ENCODE results near the gene PARP12.

Gene PARP12

GRCh38 chr7:140025814-140026433 is 36.8 kb downstream of the PARP12 start:
- TF ChIP-seq CTCF (IDR thresholded peaks at IDR 0.05; ENCODE audit: extremely low read depth, insufficient read depth, missing control alignments), result no peak
- DNase-seq (ENCODE audit: low spot score), result no peak
- in situ Hi-C loops (cut with MboI; ENCODE audit: low pct_unique_long_range_greater_than_20kb, low sequenced_read_pairs, unreplicated experiment), result no loop called here

DNA sequence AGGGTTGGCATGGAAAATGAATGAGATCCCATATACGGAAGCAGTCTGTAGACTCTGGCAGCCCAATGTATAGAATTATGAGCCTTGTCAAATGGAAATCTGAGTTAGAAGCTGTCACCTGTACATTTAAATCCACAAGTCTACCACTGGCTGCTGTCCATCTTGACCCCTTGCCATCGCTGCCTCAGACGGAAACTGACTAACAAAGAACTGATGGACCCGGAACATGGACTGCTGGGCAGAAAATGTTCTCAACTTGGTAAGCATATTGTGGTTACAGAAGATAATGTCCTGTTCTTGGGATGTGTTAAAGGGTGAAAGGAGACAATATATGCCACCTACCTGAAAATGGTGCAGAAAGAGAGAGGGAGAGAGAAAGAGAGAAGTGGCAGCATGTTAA is 37.5 kb downstream of the PARP12 start:
- no peak for DNase-seq (ENCODE audit: low spot score)
- no peak for TF ChIP-seq CTCF (IDR thresholded peaks at IDR 0.05; ENCODE audit: extremely low read depth, insufficient read depth, missing control alignments)
- in situ Hi-C loops (cut with MboI; ENCODE audit: low pct_unique_long_range_greater_than_20kb, low sequenced_read_pairs, unreplicated experiment), result no loop called here

GRCh38 chr7:140024585-140024984 is 38.2 kb downstream of the PARP12 start:
- DNase-seq (ENCODE audit: low spot score), result no peak
- in situ Hi-C loops (cut with MboI; ENCODE audit: low pct_unique_long_range_greater_than_20kb, low sequenced_read_pairs, unreplicated experiment), result no loop called here
- TF ChIP-seq CTCF (IDR thresholded peaks at IDR 0.05; ENCODE audit: extremely low read depth, insufficient read depth, missing control alignments), result no peak

DNA sequence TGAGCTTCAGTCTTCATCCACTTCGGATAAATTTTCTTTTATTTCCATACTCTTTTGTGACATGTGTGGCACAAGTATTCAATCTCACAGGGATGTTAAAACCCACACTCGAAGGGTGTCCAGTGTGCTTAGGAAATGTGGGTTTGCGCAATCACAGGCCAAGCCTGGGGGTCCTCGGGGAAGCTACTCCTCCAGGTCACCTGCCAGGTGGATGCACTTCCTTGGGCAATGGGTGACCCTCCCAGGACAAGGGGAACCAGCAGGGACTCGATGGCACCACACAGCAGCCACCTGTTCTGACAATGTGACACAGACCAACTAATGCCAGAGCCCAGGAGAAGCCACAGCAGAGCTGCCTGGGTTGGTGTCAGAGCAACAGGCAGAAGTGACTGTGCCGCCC is 39.0 kb downstream of the PARP12 start:
- DNase-seq (ENCODE audit: low spot score), result no peak
- in situ Hi-C loops (cut with MboI; ENCODE audit: low pct_unique_long_range_greater_than_20kb, low sequenced_read_pairs, unreplicated experiment), result no loop called here
- TF ChIP-seq CTCF (IDR thresholded peaks at IDR 0.05; ENCODE audit: extremely low read depth, insufficient read depth, missing control alignments), result no peak

DNA sequence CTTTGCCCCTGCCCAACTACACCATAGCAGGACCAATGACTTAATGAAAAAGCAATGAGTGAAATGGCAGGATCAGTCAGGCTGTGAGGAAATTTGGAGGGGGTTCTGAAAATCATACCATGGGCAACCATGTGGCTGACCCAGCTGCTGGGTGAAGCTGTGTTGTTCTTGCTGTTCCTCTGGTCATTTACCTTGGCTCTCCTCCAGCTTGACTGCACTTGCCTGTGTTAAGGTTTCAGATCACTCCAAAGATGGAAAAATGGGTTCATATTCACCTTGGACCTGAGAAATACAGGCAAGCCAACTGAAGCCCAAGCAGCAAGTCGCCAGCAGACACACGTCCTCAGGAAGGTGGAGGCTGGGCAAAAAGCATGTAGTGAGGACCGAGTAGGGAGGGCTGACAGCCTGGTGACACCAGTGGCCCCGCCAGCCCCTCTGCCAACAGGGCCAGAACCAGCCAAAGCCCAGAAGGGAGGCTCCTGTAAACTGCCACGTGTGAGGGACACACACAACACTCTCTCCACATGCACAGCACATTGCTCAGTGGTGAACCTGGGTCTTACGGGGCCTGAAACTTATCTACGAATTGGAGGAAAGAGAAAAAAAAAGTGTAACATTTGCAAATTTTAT is 40.1 kb downstream of the PARP12 start:
- no peak for TF ChIP-seq CTCF (IDR thresholded peaks at IDR 0.05; ENCODE audit: extremely low read depth, insufficient read depth, missing control alignments)

DNA sequence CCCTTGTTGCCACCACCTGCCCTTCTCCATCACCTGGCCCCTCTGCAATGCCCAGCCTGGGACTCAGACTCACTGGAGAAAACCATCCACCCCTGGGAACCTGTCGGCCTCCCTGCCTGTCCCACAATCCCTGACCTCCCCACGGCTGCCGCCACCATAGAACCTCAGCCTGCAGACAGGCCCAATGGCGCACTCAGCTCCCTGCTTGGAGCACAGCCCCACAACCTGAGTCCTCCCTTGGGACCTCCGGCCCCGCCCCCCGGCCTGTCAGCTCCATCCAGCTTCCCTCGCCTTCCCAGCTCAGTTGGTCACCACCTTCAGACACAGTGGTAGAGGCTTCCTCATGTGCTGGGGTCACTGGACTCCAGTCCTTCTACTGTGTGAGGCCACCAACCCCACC is 41.1 kb downstream of the PARP12 start:
- TF ChIP-seq CTCF (IDR thresholded peaks at IDR 0.05; ENCODE audit: extremely low read depth, insufficient read depth, missing control alignments), result no peak
- in situ Hi-C loops (cut with MboI; ENCODE audit: low pct_unique_long_range_greater_than_20kb, low sequenced_read_pairs, unreplicated experiment), result no loop called here
- no peak for DNase-seq (ENCODE audit: low spot score)

More for the DNA sequence above, 40.1 kb downstream of the PARP12 start:
- in situ Hi-C loops (cut with MboI; ENCODE audit: low pct_unique_long_range_greater_than_20kb, low sequenced_read_pairs, unreplicated experiment), result no loop called here
- no peak for DNase-seq (ENCODE audit: low spot score)
